ENCODE results near the gene FRRS1.

The FRRS1 gene

DNA sequence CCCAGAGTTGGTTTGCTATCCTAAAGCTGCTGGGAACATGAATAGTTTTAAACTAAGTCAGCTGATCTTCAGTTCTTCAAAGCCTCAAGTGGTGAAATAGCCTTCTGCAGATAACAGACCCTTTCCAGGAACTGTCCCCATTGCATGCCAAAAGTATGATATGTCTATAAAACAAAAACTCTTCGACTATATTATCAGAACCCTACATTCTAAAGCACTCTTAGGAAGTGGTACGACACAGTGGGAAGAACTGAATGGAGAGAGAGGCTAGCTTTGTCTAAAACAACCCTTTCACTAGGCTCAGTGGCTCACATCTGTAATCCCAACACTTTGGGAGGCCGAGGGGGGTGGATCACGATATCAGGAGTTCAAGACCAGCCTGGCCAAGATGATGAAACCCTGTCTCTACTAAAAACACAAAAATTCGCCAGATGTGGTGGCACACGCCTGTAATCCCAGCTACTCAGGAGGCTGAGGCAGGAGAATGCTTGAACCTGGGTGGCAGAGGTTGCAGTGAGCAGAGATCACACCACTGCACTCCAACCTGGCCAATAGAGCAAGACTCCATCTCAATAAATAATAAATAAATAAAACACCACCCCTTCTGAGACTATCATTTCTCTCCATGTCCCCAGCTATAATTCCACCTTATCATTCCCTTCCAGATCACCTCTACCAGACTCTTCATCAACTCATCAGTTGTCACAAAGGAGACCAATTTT, 2.2 kb upstream of the FRRS1 start:
- Histone ChIP-seq H3K79me2 (ENCODE audit: insufficient read depth, low read length) (no peaks in the 10 kb centered on the region; the same call in 1 of the 2 replicates), H3K4me2 (ENCODE audit: insufficient read depth, low read length) (no peak overlapping the region), H2AFZ (ENCODE audit: low read depth, low read length) (no peak overlapping the region), H3K4me1 (ENCODE audit: insufficient read depth, low read length) (peaks cover 21% of the 10 kb centered on the region), H3K27ac (ENCODE audit: low read length) (no peak overlapping the region), H3K27me3 (ENCODE audit: insufficient read depth, low read length, poor library complexity) (no peaks in the 10 kb centered on the region), H3K4me3 (ENCODE audit: low read depth in 1 of 2, low read length in 2 of 2) (no peak overlapping the region), H4K20me1 (ENCODE audit: insufficient read depth, low read length) (no peaks in the 10 kb centered on the region), H3K9me3 (ENCODE audit: insufficient read depth, low read length, severe bottlenecking) (no peaks in the 10 kb centered on the region), H3K9ac (ENCODE audit: low read depth, low read length) (no peak overlapping the region), H3K36me3 (ENCODE audit: insufficient read depth, low read length) (no peaks in the 10 kb centered on the region)
- TF ChIP-seq EZH2 (IDR thresholded peaks at IDR 0.05; ENCODE audit: borderline replicate concordance, low read depth, low read length, severe bottlenecking): no peak
- TF ChIP-seq, protein P1, sequence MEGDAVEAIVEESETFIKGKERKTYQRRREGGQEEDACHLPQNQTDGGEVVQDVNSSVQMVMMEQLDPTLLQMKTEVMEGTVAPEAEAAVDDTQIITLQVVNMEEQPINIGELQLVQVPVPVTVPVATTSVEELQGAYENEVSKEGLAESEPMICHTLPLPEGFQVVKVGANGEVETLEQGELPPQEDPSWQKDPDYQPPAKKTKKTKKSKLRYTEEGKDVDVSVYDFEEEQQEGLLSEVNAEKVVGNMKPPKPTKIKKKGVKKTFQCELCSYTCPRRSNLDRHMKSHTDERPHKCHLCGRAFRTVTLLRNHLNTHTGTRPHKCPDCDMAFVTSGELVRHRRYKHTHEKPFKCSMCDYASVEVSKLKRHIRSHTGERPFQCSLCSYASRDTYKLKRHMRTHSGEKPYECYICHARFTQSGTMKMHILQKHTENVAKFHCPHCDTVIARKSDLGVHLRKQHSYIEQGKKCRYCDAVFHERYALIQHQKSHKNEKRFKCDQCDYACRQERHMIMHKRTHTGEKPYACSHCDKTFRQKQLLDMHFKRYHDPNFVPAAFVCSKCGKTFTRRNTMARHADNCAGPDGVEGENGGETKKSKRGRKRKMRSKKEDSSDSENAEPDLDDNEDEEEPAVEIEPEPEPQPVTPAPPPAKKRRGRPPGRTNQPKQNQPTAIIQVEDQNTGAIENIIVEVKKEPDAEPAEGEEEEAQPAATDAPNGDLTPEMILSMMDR (IDR thresholded peaks at IDR 0.05; ENCODE audit: borderline replicate concordance, extremely low read depth, low read length, poor library complexity, severe bottlenecking): no peak
- ATAC-seq (ENCODE audit: insufficient read depth, low read depth) (no peak), DNase-seq (no peak)

DNA sequence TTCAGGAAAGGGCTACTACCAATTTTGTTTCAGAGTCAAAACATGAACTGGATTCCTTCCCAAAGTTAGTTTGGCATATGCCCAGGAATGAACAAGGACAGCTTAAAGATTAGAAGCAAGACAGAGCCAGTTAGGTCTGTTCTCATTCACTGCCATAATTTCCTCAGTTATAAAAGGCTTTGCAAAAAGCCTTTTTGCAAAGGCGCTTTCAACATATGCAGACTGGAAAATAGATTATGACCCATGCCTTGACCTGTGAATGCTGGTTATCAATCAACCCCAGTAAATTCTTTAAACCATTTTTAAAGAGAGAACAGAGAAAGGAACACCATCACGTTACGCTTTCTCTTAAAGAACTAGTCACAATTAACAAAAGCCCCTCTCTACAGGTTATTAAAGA, 1.7 kb upstream of the FRRS1 start:
- ATAC-seq (ENCODE audit: insufficient read depth, low read depth) (no peak), DNase-seq (no peak)
- no peaks in the 10 kb centered on the region for H3K9me3 ChIP-seq (ENCODE audit: insufficient read depth, low read length, severe bottlenecking)
- peaks cover 21% of the 10 kb centered on the region for H3K4me1 ChIP-seq (ENCODE audit: insufficient read depth, low read length)
- TF ChIP-seq, protein P1 (IDR thresholded peaks at IDR 0.05; ENCODE audit: borderline replicate concordance, extremely low read depth, low read length, poor library complexity, severe bottlenecking): no peak
- TF ChIP-seq EZH2 (IDR thresholded peaks at IDR 0.05; ENCODE audit: borderline replicate concordance, low read depth, low read length, severe bottlenecking): no peak
- H3K79me2 ChIP-seq (ENCODE audit: insufficient read depth, low read length): no peaks in the 10 kb centered on the region; the same call in 1 of the 2 replicates
- H3K4me3 ChIP-seq (ENCODE audit: low read depth in 1 of 2, low read length in 2 of 2): no peak overlapping the region
- H3K36me3 ChIP-seq (ENCODE audit: insufficient read depth, low read length): no peaks in the 10 kb centered on the region
- H3K27me3 ChIP-seq (ENCODE audit: insufficient read depth, low read length, poor library complexity): no peaks in the 10 kb centered on the region
- H4K20me1 ChIP-seq (ENCODE audit: insufficient read depth, low read length): no peaks in the 10 kb centered on the region
- H3K9ac ChIP-seq (ENCODE audit: low read depth, low read length): no peak overlapping the region
- 0 out of 2 replicates have a peak overlapping the region, but pooled peaks have one; percentile 27 for H2AFZ ChIP-seq (ENCODE audit: low read depth, low read length)
- no peak overlapping the region for H3K27ac ChIP-seq (ENCODE audit: low read length)
- H3K4me2 ChIP-seq (ENCODE audit: insufficient read depth, low read length): no peak overlapping the region

DNA sequence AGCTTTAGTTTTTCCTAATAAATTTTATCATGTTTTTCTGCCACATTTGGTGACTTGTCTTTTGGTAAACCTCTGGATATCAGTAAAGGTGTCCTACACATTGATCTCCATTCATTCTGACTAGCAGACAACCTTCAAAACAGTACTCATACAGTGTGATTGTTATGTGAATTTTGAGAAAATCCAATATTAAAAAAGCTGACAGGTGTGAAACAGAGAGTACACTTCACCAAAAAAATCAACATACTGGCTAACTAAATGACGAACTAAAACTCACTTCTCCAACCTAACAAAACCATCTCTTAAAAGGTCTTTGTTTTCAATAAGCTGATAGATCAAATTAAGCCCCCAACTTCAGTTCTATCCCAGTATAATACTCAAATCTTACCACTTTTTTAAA, 1.5 kb downstream of the FRRS1 start:
- Histone ChIP-seq H2AFZ (ENCODE audit: low read depth, low read length) (no peak overlapping the region), H3K9me3 (ENCODE audit: insufficient read depth, low read length, severe bottlenecking) (no peaks in the 10 kb centered on the region), H3K9ac (ENCODE audit: low read depth, low read length) (peak overlapping the region; percentile 22; the same call in 1 of the 2 replicates), H3K27me3 (ENCODE audit: insufficient read depth, low read length, poor library complexity) (no peaks in the 10 kb centered on the region), H3K4me2 (ENCODE audit: insufficient read depth, low read length) (peak overlapping the region; percentile 61), H3K4me1 (ENCODE audit: insufficient read depth, low read length) (peaks cover 21% of the 10 kb centered on the region), H3K79me2 (ENCODE audit: insufficient read depth, low read length) (no peaks in the 10 kb centered on the region; the same call in 1 of the 2 replicates), H3K27ac (ENCODE audit: low read length) (no peak overlapping the region), H4K20me1 (ENCODE audit: insufficient read depth, low read length) (no peaks in the 10 kb centered on the region), H3K36me3 (ENCODE audit: insufficient read depth, low read length) (no peaks in the 10 kb centered on the region), H3K4me3 (ENCODE audit: low read depth in 1 of 2, low read length in 2 of 2) (peak overlapping the region in 1 of 2 experiments; percentile 62; a peak in 2 of 4 replicates)
- TF ChIP-seq EZH2 (IDR thresholded peaks at IDR 0.05; ENCODE audit: borderline replicate concordance, low read depth, low read length, severe bottlenecking): no peak
- TF ChIP-seq, protein P1 (IDR thresholded peaks at IDR 0.05; ENCODE audit: borderline replicate concordance, extremely low read depth, low read length, poor library complexity, severe bottlenecking): no peak
- ATAC-seq (ENCODE audit: insufficient read depth, low read depth) (no peak), DNase-seq (no peak)

Measured in DND-41 (cell line).